Cardiac septum (tissue), 1 donor: ENCODE measurements around the gene SLC9A9. TPM values are rescaled to one million over a fixed set of nuclear protein-coding genes. Genes with fewer than 3 reads are reported as not detected.

Experiments
- DNase-seq: peaks from one replicate; pipeline ENCODE4 v3.0.0-alpha.2; 2020; ENCODE audit warnings: low spot score
- intact Hi-C: fragments of 100-400 bp; cut with DNase I; formaldehyde crosslinking; loops from one replicate; pipeline ENCODE4 v1.14.0; 2022
- total RNA-seq: library from RNA; stranded (reverse); fragmentation: NEBNext Ultra II Directional; extraction: Animal tissue kit (Norgen Biotek cat#: 25700); gene quantifications from one replicate; pipeline ENCODE4 v1.2.1, GENCODE V29; 2021
- donor health status: DM: no; HTN: no; CAD: no.

SLC9A9 gene
- total RNA-seq, 1 donor from 2014 or later, result 3.6 TPM

DNA sequence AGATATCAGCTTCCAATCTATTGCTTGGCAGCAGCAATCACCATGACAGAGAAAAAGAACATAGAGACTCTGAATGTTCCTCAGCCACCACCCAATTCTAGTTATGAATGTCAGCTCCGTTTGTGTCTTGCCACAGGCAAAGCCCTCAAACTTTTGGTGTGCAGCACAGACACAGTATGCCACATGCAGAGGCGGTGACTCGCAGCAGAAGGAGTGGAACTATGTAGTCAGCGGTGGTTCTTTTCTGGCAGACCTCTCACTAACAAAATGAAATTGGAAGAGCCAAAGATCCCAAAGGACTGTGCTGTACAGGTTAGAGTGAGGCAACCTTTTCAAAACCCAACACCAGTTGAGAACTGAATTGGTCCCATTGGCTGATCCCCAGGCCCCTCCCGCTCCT lies 220.9 kb downstream of the SLC9A9 start:
- intact Hi-C loops, result no loop called here
- DNase-seq, result no peak

DNA sequence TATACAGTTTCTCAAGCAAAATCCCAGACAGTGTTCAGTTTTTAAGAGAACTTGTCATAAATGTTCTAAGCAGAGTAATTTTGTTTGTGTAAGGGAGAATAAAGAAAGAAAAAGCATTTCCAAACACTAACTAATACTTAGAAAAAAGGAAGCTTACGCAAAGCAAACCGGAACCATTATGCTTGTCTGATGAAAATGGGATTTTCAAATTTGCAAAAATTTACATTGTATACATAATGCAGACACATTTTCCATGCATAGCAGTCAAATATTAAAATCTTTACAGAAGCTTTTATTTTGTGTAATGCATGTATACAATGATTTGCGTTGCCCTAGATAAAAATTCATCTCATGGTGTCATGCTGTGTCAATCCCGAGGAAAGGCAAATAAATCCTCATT lies 229.0 kb downstream of the SLC9A9 start:
- no peak for DNase-seq
- intact Hi-C loops, result no loop called here

DNA sequence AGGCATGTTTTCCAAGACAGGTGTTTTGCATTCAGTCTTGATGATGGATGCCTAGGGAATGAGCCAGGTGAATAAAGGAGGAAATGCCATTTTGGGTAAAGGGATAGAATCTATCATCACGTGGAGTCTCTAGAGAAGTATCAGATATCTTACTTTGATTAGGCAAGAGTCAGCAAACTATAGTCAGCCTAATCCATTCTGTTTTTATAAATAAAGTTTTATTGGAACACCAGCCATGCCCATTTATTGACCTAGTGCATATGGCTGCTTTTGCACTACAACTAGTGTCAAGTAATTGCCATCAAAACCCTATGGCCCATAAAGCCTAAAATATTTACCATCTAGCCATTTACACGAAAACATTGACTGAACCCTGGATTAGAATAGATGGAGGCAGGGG lies 231.2 kb downstream of the SLC9A9 start:
- no peak for DNase-seq
- intact Hi-C loops, result no loop called here

DNA sequence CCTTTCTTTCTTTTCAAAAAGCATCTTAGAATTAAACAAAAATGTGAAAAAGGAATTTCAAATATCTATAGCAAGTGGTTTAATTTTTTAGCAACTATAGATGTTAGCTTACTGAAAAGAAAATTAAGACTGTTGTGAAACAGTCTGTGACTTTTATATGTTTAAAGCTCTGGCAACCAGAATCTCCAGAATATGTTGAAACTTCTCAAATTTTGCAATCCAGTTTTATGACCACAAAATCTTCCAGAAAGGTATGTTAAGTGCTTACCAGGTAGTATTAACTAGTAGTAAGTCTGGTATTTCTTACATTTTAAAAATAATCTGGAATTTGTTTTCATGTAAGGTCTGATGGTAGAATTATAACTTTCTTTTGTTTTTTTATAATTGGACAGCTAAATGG lies 235.0 kb downstream of the SLC9A9 start:
- no peak for DNase-seq
- intact Hi-C loops, result no loop called here

DNA sequence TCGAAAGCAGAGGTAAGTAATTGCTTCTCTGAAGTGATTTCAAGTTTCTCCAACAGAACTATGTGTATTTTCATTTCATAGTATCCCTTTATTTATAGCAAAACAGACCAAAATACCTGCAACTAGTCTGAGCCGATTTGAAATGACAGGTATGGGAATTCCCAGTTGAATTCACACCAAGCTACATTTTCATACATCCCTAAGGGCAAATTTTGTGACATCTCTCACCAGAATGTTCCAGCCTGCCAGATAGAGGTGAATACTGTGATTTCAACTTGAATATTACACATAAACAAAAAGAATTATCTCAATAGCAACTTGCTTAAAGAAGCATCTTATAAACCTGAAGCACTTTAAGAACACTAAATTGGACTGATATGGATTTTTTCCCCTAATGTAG lies 235.7 kb downstream of the SLC9A9 start:
- intact Hi-C loops, result no loop called here

DNA sequence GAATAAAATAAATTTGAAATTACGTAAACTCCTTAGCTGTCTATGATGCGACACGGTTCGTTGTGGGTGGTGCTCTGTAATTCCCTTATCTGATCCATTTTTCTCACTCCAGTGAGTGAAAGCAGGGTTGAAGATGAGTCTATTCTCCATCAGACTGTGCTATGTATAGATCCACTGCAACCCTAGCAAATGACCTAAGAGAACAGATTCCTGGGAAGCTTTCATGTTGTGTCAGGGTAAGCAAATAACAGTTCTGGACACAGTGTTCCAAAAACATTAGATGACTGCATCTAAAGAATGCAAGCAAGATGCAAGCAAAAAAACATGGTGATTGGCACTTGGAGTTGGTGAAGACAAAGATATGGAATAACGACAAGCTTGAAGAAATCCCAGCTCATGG lies 239.3 kb downstream of the SLC9A9 start:
- intact Hi-C loops, result no loop called here
- DNase-seq, result no peak

More for the DNA sequence above, 235.7 kb downstream of the SLC9A9 start:
- DNase-seq, result no peak

DNA sequence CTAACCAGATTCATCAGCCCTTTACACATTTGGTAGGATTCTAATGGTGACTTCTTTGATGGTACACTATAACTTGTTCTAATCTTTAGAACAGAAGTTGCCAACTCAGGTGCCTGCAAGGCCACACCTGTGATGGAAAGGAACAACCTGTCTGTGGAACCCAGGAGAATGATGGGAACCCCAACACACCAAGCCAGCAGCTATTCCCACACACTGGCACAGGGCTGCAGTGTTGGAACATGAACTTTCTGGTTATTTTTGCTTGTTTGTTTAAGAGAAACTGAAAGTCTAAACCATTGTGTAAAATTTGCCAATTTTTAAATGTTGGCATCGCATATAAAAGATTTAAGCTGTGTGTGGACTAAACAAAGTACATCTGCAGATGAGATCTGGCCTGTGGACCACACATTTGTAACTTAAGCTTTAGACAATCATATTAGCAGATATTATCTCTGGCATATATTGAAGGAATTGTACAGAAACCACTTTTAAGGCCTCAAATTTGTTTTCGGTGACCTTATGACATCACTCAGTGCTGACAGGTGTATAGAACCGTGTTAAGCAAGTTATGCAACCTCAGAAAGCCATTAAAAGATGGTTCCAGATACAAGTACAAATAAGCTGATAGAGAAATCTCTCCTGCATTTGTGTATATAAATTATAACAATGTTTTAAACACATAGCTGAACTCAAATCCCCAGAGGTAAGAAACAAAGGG lies 242.9 kb downstream of the SLC9A9 start:
- DNase-seq, result no peak
- intact Hi-C loops, result no loop called here

DNA sequence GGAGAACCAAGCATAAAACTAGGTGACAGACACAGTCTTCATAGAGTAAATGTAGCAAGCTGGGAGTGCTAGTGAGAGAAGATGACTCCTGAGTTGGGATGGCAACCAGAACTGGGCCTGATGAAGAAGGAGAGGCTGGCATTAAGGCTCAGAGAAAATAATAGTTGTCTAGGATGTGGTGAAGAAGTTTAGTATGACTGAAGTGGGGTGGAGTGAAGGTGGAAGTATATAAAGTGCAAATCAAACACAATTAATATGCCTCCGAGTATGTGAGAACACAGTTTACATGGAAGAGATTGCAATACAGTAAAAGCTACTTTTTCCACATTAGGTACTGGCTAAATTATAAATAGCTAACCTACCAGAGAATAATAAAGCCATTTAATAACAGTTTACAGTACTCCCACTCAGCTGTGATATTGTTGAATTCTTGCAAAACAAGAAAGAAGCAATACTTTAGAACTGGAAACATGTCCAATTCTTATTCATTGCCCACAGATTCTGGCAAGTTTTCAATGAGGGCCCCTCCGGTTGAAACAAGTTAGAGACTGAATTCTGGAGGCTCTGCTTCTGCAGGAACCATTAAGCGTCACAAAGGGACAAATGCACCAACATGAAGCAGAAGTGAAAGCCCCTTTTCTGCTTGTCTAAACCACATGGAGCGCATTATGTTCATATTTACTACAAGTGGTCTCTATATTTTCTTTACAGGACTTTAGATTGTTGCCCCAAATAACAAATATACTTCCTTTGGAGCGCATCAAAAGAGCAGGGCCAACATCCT lies 243.7 kb downstream of the SLC9A9 start:
- no peak for DNase-seq
- intact Hi-C loops, result no loop called here

DNA sequence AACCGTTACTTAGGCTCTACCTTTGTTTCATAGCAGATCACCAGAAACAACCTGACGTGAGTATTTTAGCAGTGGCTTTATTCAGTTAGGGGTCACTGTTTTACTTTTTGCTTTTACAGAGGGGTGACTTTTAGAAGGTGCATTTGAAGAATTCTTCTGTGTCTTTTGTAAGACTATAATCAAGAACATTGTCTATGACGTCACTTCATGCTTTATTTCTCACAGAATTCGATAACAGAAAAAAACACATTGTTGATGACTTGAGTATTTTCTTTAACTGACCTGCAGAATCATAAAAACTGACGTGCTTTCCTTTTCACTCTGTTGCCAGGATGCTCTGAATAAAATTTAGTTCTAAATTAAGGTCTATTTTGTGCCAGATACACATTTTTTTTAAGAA lies 244.5 kb downstream of the SLC9A9 start:
- intact Hi-C loops, result no loop called here
- no peak for DNase-seq

DNA sequence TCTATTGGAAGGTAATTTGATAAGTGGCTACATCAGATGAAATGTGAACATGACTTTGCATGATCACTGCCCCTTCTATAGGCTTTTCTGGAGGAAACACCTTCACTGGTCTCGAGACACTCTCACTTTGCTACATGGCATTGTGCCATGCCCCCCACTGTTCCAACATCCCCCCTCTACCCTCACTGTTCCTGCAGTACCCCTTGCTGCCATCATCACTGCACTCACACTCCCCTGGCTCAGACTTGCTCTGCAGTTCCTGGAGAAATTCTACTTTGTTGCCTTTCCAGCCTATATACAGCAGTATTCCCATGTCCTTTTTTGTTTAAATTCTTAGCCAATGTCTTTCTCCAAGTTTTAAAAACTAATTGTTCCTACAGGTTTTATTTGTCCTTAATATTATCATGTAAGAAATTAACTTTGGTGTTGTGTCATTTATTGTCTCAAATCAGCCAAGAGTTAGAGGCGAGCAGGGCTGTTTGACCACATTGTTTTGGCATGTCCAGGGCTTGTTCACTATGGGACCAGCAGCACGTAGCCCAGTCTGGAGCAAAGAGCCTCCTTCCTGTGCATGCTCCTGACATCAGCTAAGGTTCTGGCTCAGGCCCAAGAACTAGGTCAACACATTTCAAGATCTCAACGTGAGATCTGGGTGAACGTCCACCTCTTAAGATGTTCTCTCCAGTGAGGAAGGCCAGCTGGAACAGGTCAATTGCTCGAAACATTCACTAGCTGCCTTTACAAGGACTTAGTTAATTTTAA lies 246.4 kb downstream of the SLC9A9 start:
- no peak for DNase-seq
- intact Hi-C loops, result no loop called here

DNA sequence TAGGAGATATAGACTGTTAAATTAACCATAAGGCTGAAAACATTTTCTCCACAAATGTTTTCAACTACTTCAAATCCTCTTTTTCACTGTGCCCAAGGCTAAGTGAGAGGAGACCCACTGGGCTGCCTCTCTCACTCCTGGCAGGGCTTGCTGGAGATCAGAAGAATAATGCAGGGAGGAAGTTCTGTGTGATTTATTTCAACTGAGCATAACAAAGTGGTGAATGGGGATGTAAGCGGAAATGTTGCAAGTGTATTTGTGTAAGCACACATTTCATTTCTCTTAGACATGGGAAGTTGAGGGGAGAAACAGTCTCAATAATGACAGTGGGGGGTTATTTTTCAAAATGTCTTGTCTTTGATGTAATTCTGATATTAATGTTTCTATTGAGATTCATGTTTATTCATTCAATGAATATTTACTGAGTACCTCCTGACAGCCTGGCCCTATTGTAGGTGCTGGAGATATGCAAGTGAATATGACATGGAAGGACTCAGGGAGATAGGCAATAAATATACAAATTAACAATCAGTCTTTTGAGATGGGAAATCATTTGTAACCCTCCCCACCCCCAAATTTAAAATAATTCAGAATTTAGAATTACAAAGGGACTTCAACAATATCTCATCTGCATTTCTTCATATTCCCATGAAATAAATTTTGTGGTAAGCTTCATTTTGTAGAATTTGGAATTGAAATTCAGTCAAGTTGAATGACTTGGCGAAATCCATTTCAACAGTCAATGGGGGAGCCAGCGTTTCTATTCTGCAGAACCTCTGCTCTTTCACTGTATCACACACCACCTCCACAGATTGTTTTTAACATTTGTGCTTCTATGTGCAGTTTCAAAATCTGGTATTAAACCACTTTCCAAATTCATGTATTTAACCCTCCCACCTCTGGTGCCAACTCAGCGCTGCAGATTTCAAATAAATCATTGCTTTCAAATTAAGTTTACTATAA lies 247.2 kb downstream of the SLC9A9 start:
- DNase-seq, result no peak
- intact Hi-C loops, result no loop called here

DNA sequence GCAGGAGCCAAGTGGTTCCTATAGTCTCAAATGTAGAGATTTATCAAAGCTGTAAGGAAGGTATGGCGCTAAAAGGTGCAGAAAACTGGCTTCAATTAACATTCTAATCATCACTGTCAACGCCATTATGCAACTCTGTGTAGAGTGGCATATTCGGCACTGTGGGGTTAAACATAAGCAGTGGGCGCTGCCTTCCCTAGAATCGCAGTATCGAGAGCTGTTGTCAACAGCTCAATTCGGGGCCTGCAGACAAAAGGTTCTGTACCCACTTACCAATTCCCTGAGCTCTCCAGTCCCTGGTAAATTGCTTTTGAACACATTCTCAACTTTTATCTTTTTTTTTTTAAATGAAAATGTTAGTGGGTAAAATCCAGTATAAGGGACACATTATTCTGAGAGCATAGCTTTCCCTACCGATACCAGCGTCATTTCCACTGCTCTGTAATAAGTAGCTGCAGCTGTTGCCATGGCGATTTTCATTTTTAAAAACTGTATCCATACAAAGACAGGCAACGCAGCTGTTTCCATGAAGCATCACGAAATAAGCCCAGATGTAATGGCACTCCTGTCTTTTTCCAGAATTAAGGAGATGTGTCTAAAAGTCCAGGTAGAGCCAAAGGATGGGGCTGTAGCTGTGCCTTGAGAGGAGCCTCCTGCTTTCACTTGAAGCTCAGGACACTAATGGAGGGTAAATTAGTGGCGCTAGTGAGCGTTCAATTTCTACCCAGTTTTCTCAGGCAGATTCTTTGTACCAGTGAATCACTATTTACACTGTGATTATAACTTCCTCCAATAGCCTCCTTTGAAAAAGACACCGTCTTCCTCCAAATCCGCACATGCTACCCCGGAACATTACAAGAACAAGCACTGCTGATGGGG lies 250.3 kb downstream of the SLC9A9 start:
- intact Hi-C loops, result no loop called here
- no peak for DNase-seq

DNA sequence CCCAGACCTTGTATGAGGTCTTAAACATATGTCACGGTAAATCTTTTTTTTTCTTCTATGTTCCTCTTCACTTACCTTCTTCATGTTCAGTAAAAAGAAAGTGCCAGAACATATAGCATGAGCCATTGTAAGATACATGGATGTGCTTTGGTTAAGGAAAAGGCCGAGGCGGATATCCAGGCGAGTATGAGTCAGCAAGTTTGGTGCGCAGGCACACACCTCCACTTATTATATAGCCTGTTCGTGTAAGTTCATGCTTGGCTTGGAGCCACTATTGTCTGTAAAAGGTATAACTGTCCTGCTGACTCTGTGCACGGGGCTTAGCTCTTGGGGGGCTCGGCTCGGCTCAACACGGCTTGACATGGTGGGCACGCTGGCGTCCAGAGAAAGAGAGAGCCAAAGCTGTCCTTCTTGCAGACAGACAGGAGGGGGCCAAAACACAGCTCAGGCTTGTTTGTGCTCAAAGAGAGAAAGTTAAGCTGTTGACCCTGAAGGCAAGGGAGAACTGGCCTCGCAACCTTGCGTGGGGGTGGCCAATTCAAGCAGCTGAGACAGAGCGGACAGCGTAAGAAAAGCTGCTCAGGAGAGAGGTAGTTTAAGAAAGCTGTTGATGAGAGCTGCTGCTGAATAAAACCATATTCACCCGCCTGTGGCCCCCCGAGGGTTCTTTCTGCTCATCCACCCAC lies 251.2 kb downstream of the SLC9A9 start:
- intact Hi-C loops, result no loop called here
- DNase-seq, result no peak

DNA sequence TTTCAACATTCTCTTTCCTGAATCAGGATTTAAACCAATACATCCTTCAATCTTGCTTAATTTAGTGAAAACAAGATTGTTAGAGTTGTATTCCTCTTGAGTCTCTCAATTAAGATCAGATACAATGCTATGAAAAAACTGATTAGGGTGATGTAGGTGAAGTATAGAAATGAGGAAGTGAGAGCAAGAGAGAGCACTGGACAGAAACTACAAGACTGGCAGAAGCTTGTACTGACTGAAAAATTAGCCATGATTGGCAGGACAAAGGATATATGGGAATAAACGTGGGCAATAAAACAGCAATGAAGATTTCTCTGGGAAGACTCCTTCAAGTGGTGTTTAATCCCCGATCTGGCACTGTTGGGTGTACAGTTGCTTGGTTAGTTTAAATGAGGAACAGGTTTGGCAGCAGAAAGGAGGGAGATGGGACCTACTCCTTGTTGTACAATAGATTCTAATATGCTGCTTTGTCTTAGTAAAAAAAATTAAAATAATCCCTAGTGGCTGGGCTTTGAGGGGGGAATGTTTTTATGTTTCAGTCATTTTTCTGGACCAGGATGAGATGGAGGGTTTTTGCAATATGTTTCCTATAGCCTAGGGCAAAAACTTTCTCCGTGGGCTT lies 252.7 kb downstream of the SLC9A9 start:
- no peak for DNase-seq
- intact Hi-C loops, result no loop called here

DNA sequence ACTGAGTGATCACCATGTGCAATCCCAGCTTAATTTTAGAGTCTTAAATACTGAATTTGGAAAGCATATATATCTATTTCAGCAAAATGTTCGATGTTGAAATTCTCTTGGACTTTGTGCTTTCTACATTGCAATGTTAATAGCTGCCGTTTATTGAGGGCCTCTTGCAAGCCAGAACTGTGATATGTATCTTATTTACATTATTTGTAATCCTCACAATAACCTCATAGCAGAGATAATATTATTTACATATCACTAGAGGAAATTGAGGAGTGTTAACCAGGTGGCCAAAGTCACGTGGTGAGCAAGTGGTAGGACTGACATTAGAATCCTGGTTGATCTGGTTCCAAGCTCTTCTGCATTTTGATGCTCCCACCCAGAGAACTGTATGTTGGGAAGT lies 254.1 kb downstream of the SLC9A9 start:
- DNase-seq, result no peak
- intact Hi-C loops, result no loop called here

DNA sequence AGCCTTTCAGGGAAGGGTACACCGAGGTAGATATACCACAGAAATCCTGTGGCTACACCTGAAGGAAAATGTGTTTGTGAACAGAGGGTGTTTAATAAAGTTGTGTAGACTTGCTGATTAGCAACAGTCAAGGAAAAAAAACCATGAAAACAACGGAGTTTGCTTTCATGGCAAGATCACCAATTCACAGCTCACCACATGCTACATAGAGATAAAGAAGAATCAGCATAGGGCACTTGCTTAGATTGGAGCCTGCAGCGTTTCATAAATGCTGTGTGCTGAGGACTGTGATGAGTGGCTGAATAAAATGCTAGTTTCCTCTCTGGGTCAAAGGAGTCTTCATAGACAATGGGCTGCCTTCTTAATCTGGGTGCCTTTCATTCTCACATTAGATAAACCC lies 257.6 kb downstream of the SLC9A9 start:
- DNase-seq, result no peak
- intact Hi-C loops, result no loop called here

DNA sequence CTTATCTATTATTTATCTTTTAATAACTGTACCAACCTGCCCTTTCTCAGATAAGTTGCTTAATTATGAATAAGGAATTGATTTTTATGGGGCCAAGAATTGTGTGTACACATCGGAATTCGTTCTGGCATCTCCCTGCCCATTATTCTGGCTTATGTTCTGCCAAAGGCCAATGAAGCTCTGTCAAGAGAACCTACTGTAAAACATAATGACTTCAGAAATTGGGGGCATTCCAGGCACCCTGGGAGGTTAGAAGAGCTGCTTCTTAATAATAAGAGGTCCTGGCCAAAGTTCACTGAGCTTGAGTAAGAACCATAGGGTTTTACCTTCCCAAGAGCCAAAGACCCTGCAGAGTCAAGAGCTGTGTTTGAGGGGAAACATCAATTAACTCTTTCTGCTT lies 261.7 kb downstream of the SLC9A9 start:
- DNase-seq, result no peak
- intact Hi-C loops, result no loop called here
